Calu3 (cell line): ENCODE measurements around the gene EXD2. TPM values are rescaled to one million over a fixed set of nuclear protein-coding genes. Genes with fewer than 3 reads are reported as not detected.
"Not testable (repeated sequence)": the region's sequence is repeated elsewhere in the genome, so short reads cannot be mapped to it uniquely, and the experiment has no call there.

Experiments used
- BruUV-seq: library from RNA; stranded (reverse); fragments of 400-500 nt; replicated peaks from 2 replicates; lab custom pipeline; 2021; lab: Mats Ljungman, UMichigan
- CTCF ChIA-PET: fragments of 300-600 bp; sonication (Branson Sonifier 250); formaldehyde crosslinking; loops from one replicate; lab custom pipeline; 2022; ENCODE audit warnings: antibody characterized with exemption; lab: Charles Lee
- DNase-seq: peaks from one replicate; pipeline ENCODE4 v3.0.0; 2022
- H3K27ac Mint-ChIP-seq: one replicate; pipeline ENCODE4 v1.8.0; 2022; ENCODE audit warnings: mixed read lengths; ENCODE audit not compliant: unreplicated experiment
- H3K27me3 Mint-ChIP-seq: one replicate; pipeline ENCODE4 v1.8.0; 2022; ENCODE audit warnings: mixed read lengths; ENCODE audit not compliant: unreplicated experiment
- H3K36me3 Mint-ChIP-seq: one replicate; pipeline ENCODE4 v1.8.0; 2022; ENCODE audit warnings: mild to moderate bottlenecking, moderate library complexity, mixed read lengths; ENCODE audit not compliant: insufficient read depth, unreplicated experiment
- H3K4me1 Mint-ChIP-seq: one replicate; pipeline ENCODE4 v1.8.0; 2022; ENCODE audit warnings: mild to moderate bottlenecking, low read depth, mixed read lengths; ENCODE audit not compliant: unreplicated experiment
- H3K4me3 Mint-ChIP-seq: one replicate; pipeline ENCODE4 v1.8.0; 2022; ENCODE audit warnings: mild to moderate bottlenecking, low read depth, moderate library complexity, mixed read lengths; ENCODE audit not compliant: unreplicated experiment
- H3K9me3 Mint-ChIP-seq: one replicate; pipeline ENCODE4 v1.8.0; 2022; ENCODE audit warnings: low read depth, mixed read lengths; ENCODE audit not compliant: unreplicated experiment
- CTCF ChIP-seq: fragments of 200-600 bp; IDR thresholded peaks from one replicate; pipeline ENCODE4 v1.8.0; 2022; ENCODE audit warnings: antibody characterized with exemption; ENCODE audit not compliant: unreplicated experiment
- intact Hi-C: fragments of 100-400 bp; cut with micrococcal nuclease; formaldehyde crosslinking; loops from one replicate; pipeline ENCODE4 v1.10.0; 2022; ENCODE audit not compliant: unreplicated experiment
- total RNA-seq: library from RNA; stranded (reverse); gene quantifications from 2 replicates; pipeline ENCODE4 v1.2.3, GENCODE V29; 2022

The EXD2 gene
- total RNA-seq, 1 experiment from 2014 or later, result 13.1 TPM

- Mint-ChIP-seq H3K9me3 (no peaks in the 10 kb centered on the region), H3K4me1 (no peaks in the 10 kb centered on the region), H3K27me3 (peaks cover 46% of the 10 kb centered on the region), H3K36me3 (no peaks in the 10 kb centered on the region), H3K4me3 (no peak overlapping the region), H3K27ac (no peak overlapping the region)
- intact Hi-C loops, result no loop called here
- CTCF ChIA-PET, result no interaction called here
- TF ChIP-seq CTCF, result no peak
- DNase-seq, result no peak
- BruUV-seq, result no TSS peak
Measured at GRCh38 chr14:69275331-69275730, 84.0 kb downstream of the EXD2 start.

- H3K27ac Mint-ChIP-seq, intact Hi-C loops, H3K9me3 Mint-ChIP-seq, H3K4me1 Mint-ChIP-seq, DNase-seq, H3K4me3 Mint-ChIP-seq, BruUV-seq, CTCF ChIA-PET, H3K36me3 Mint-ChIP-seq: not testable (repeated sequence)
- H3K27me3 Mint-ChIP-seq, result peaks cover 50% of the 10 kb centered on the region
Measured at GRCh38 chr14:69277356-69277755, 86.1 kb downstream of the EXD2 start.

GRCh38 chr14:69280746-69281291 is 89.5 kb downstream of the EXD2 start:
- H3K36me3 Mint-ChIP-seq, result no peaks in the 10 kb centered on the region
- intact Hi-C loops, result no loop called here
- no peak overlapping the region for H3K27ac Mint-ChIP-seq
- TF ChIP-seq CTCF, result no peak
- no peaks in the 10 kb centered on the region for H3K4me1 Mint-ChIP-seq
- no TSS peak for BruUV-seq
- CTCF ChIA-PET, result no interaction called here
- DNase-seq, result no peak
- no peak overlapping the region for H3K4me3 Mint-ChIP-seq
- H3K9me3 Mint-ChIP-seq, result no peaks in the 10 kb centered on the region
- peaks cover 22% of the 10 kb centered on the region for H3K27me3 Mint-ChIP-seq

- peaks cover 14% of the 10 kb centered on the region for H3K27me3 Mint-ChIP-seq
- no TSS peak for BruUV-seq
- DNase-seq, result no peak
- H3K4me1 Mint-ChIP-seq, result no peaks in the 10 kb centered on the region
- no peak for TF ChIP-seq CTCF
- H3K4me3 Mint-ChIP-seq, result no peak overlapping the region
- H3K36me3 Mint-ChIP-seq, result no peaks in the 10 kb centered on the region
- CTCF ChIA-PET, result no interaction called here
- no peak overlapping the region for H3K27ac Mint-ChIP-seq
- intact Hi-C loops, result no loop called here
- no peaks in the 10 kb centered on the region for H3K9me3 Mint-ChIP-seq
Measured at GRCh38 chr14:69281450-69282169, 90.3 kb downstream of the EXD2 start.

GRCh38 chr14:69282448-69282847 is 91.2 kb downstream of the EXD2 start:
- Mint-ChIP-seq H3K27ac (no peak overlapping the region), H3K36me3 (no peaks in the 10 kb centered on the region), H3K4me3 (no peak overlapping the region), H3K4me1 (no peaks in the 10 kb centered on the region), H3K27me3 (peaks cover 14% of the 10 kb centered on the region), H3K9me3 (no peaks in the 10 kb centered on the region)
- no TSS peak for BruUV-seq
- intact Hi-C loops, result no loop called here
- TF ChIP-seq CTCF, result no peak
- CTCF ChIA-PET, result no interaction called here
- no peak for DNase-seq
